ENCODE data around the gene TRDMT1.

GRCh38 chr10:17196045-17196444, 5.4 kb downstream of the TRDMT1 start:
- TF ChIP-seq CTCF (IDR thresholded peaks at IDR 0.05) (no peak), POLR2AphosphoS5 (IDR thresholded peaks at IDR 0.05) (no peak)

Measured in suprapubic skin (tissue), 3 donors.